HCT116 (cell line): ENCODE data around the gene HCFC2. TPM values are rescaled to one million over a fixed set of nuclear protein-coding genes. Genes with fewer than 3 reads are reported as not detected.

Experiments used
- ATAC-seq: fragments of 200-7000 bp; cut with Tn5 transposase; 2 replicates; pipeline ENCODE4 v1.9.1; 2020; ENCODE audit warnings: mild to moderate bottlenecking, moderate library complexity
- BruUV-seq: library from RNA; stranded (reverse); fragments of 400-500 nt; replicated peaks from 2 replicates; lab custom pipeline; 2021; lab: Mats Ljungman, UMichigan
- CTCF ChIA-PET: fragments of 300-600 bp; sonication (Branson Sonifier 250); formaldehyde crosslinking; loops from one replicate; lab custom pipeline; 2021; ENCODE audit warnings: antibody characterized with exemption; lab: Charles Lee
- POLR2A ChIA-PET: fragments of 300-600, 350-600 bp; sonication (Branson Sonifier 250); formaldehyde crosslinking; loops from one replicate; lab custom pipeline; 2021; ENCODE audit warnings: antibody characterized with exemption; lab: Charles Lee
- RAD21 ChIA-PET, 2 experiments: fragments of 300-600 bp; sonication (Branson Sonifier 250); formaldehyde crosslinking; loops; one replicate each; lab custom pipeline; 2023; ENCODE audit warnings: low total read pairs in 2 of 2; ENCODE audit not compliant: uncharacterized antibody in 2 of 2, unreplicated experiment in 2 of 2, low non-redundant PET in 1 of 2; lab: Charles Lee
- DNase-seq: peaks from one replicate; pipeline ENCODE4 v3.0.0-alpha.2; 2010; ENCODE audit warnings: low read depth, low spot score
- H2AFZ ChIP-seq: fragments of 200-600 bp; shearing (Covaris generic), sonication (generic); 2 replicates; pipeline ENCODE4 v1.6.1; 2017; ENCODE audit warnings: low read depth, mixed run types, mixed read lengths, antibody characterized with exemption, low read length; ENCODE audit not compliant: poor library complexity, severe bottlenecking
- H3K27ac ChIP-seq: 2 replicates; pipeline ENCODE4 v1.5.1; 2012; ENCODE audit warnings: low read depth, low read length
- H3K27me3 ChIP-seq: fragments of 200-600 bp; sonication (generic); 2 replicates; pipeline ENCODE4 v1.6.1; 2016; ENCODE audit warnings: mixed run types, low read length, mixed read lengths; ENCODE audit not compliant: insufficient read depth
- H3K36me3 ChIP-seq, 2 experiments: fragments of 200-500 bp in 1 of 2; fragments of 200-600 bp in 1 of 2; sonication (Bioruptor generic) in 1 of 2; sonication (generic) in 1 of 2; 2 replicates each; pipeline versions ENCODE4 v1.5.1 to v1.6.1; 2014 to 2016; ENCODE audit warnings: low read length in 2 of 2, inconsistent platforms in 1 of 2, mixed read lengths in 1 of 2, mixed run types in 1 of 2; ENCODE audit not compliant: insufficient read depth in 2 of 2, control insufficient read depth in 1 of 2
- H3K4me1 ChIP-seq, 2 experiments: fragments of 200-600 bp in 1 of 2; sonication (generic) in 1 of 2; 2 replicates each; pipeline versions ENCODE4 v1.5.1 to v1.6.1; 2012 to 2017; ENCODE audit warnings: low read length in 2 of 2, inconsistent platforms in 1 of 2, mild to moderate bottlenecking in 1 of 2, mixed read lengths in 1 of 2, mixed run types in 1 of 2, moderate library complexity in 1 of 2; ENCODE audit not compliant: insufficient read depth in 2 of 2, control insufficient read depth in 1 of 2
- H3K4me2 ChIP-seq: fragments of 200-600 bp; sonication (generic); 2 replicates; pipeline ENCODE4 v1.6.1; 2017; ENCODE audit warnings: mixed run types, low read length, mixed read lengths
- H3K4me3 ChIP-seq, 2 experiments: fragments of 200-600 bp in 1 of 2; sonication (generic) in 1 of 2; replicated peaks in 1 of 2; 2 replicates each; pipeline ENCODE4 v1.5.1; 2011 to 2016; ENCODE audit warnings: low read length in 2 of 2, control low read depth in 1 of 2, low read depth in 1 of 2, mild to moderate bottlenecking in 1 of 2, mixed read lengths in 1 of 2, mixed run types in 1 of 2
- H3K79me2 ChIP-seq: fragments of 200-600 bp; sonication (generic); 2 replicates; pipeline ENCODE4 v1.6.1; 2017; ENCODE audit warnings: mild to moderate bottlenecking, mixed run types, low read length, moderate library complexity, mixed read lengths; ENCODE audit not compliant: insufficient read depth
- H3K9ac ChIP-seq: fragments of 200-600 bp; sonication (generic); 2 replicates; pipeline ENCODE4 v1.6.1; 2016; ENCODE audit warnings: low read length, mixed read lengths
- H3K9me2 ChIP-seq: fragments of 200-600 bp; sonication (generic), shearing (Covaris generic); 2 replicates; pipeline ENCODE4 v1.6.1; 2017; ENCODE audit warnings: mixed run types, mild to moderate bottlenecking, moderate library complexity; ENCODE audit not compliant: insufficient read depth
- H3K9me3 ChIP-seq, 2 experiments: fragments of 200-500 bp in 1 of 2; fragments of 200-600 bp in 1 of 2; sonication (Bioruptor generic) in 1 of 2; sonication (generic) in 1 of 2; 2 replicates each; pipeline ENCODE4 v1.6.1; 2014 to 2017; ENCODE audit warnings: low read length in 2 of 2, mixed read lengths in 2 of 2, inconsistent platforms in 1 of 2, low read depth in 1 of 2, mild to moderate bottlenecking in 1 of 2, mixed run types in 1 of 2, moderate library complexity in 1 of 2; ENCODE audit not compliant: control insufficient read depth in 1 of 2, insufficient read depth in 1 of 2
- H4K20me1 ChIP-seq: fragments of 200-600 bp; sonication (generic), shearing (Covaris generic); 2 replicates; pipeline ENCODE4 v1.6.1; 2017; ENCODE audit warnings: mixed run types, mild to moderate bottlenecking, moderate library complexity; ENCODE audit not compliant: insufficient read depth
- FOSL1 ChIP-seq: IDR thresholded peaks from 2 replicates; pipeline ENCODE4 v1.6.1; 2012; ENCODE audit warnings: low read depth
- JUND ChIP-seq: IDR thresholded peaks from 2 replicates; pipeline ENCODE4 v1.6.1; 2012
- SIN3A ChIP-seq: IDR thresholded peaks from 2 replicates; pipeline ENCODE4 v1.6.1; 2012; ENCODE audit warnings: low read depth
- SRF ChIP-seq: IDR thresholded peaks from 2 replicates; pipeline ENCODE4 v1.6.1; 2012; ENCODE audit warnings: low read depth
- ZFX ChIP-seq: fragments of 450-650 bp; IDR thresholded peaks from 2 replicates; pipeline ENCODE4 v1.6.1; 2017
- intact Hi-C: fragments of 100-400 bp; cut with micrococcal nuclease; formaldehyde crosslinking; loops from 2 replicates; pipeline ENCODE4 v1.10.0; 2022
- total RNA-seq: library from RNA; stranded (reverse); gene quantifications from one replicate; pipeline ENCODE4 v1.2.1, GENCODE V29; 2021; ENCODE audit not compliant: unreplicated experiment
- TF ChIP-seq, protein P1 (sequence below): IDR thresholded peaks from 2 replicates; pipeline ENCODE4 v1.6.1; 2012

HCFC2 gene
- total RNA-seq, 1 experiment from 2014 or later = 4.9 TPM

GRCh38 chr12:104048811-104049210 lies 15.5 kb upstream of the HCFC2 start:
- POLR2A ChIA-PET = interaction anchor here (0.5 kb wide), 1 partner anchor 101 kb away, joined by 3 read pairs; no protein-coding TSS in a partner anchor
- RAD21 ChIA-PET = no interaction called here
- no peaks in the 10 kb centered on the region for H3K9me2 ChIP-seq
- H3K4me1 ChIP-seq = peaks cover 0 to 8% of the 10 kb centered on the region in 2 experiments; a peak in 2 of 4 replicates
- no peak overlapping the region for H3K27ac ChIP-seq
- ATAC-seq (no peak), DNase-seq (no peak)
- H3K4me2 ChIP-seq = peak overlapping the region; percentile 86
- H4K20me1 ChIP-seq = no peaks in the 10 kb centered on the region
- no peak overlapping the region for H2AFZ ChIP-seq
- no peak overlapping the region for H3K9ac ChIP-seq
- TF ChIP-seq JUND = no peak
- TF ChIP-seq ZFX = no peak
- TF ChIP-seq, protein P1, sequence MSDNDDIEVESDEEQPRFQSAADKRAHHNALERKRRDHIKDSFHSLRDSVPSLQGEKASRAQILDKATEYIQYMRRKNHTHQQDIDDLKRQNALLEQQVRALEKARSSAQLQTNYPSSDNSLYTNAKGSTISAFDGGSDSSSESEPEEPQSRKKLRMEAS = no peak
- no peak for TF ChIP-seq SIN3A
- H3K9me3 ChIP-seq = no peaks in the 10 kb centered on the region
- no TSS peak for BruUV-seq
- H3K36me3 ChIP-seq = no peaks in the 10 kb centered on the region
- no peaks in the 10 kb centered on the region for H3K27me3 ChIP-seq
- H3K4me3 ChIP-seq = peak overlapping the region in 1 of 2 experiments; percentile 61; a peak in 1 of 4 replicates
- H3K79me2 ChIP-seq = no peaks in the 10 kb centered on the region
- intact Hi-C loops = no loop called here
- CTCF ChIA-PET = no interaction called here

- DNase-seq = no peak
- CTCF ChIA-PET = no interaction called here
- intact Hi-C loops = no loop called here
Observed at GRCh38 chr12:104049278-104049902, 14.9 kb upstream of the HCFC2 start.

More at GRCh38 chr12:104049278-104049902, 14.9 kb upstream of the HCFC2 start:
- TF ChIP-seq SRF (no peak), FOSL1 (peak; percentile 6; the same call in 1 of the 2 replicates)
- H3K4me1 ChIP-seq = peaks cover 0 to 8% of the 10 kb centered on the region in 2 experiments; a peak in 2 of 4 replicates
- H3K9me2 ChIP-seq = no peaks in the 10 kb centered on the region
- H3K27me3 ChIP-seq = no peaks in the 10 kb centered on the region
- H2AFZ ChIP-seq = peak overlapping the region; percentile 90
- H3K4me2 ChIP-seq = peak overlapping the region; percentile 86
- no peaks in the 10 kb centered on the region for H3K36me3 ChIP-seq
- POLR2A ChIA-PET = no interaction called here
- H3K4me3 ChIP-seq = peak overlapping the region; percentile 44 to 61
- ATAC-seq = peak; percentile 26; the same call in 1 of the 2 replicates
- RAD21 ChIA-PET = no interaction called here
- no peaks in the 10 kb centered on the region for H3K9me3 ChIP-seq
- H3K79me2 ChIP-seq = no peaks in the 10 kb centered on the region
- H3K9ac ChIP-seq = peak overlapping the region; percentile 58
- H4K20me1 ChIP-seq = no peaks in the 10 kb centered on the region
- H3K27ac ChIP-seq = peak overlapping the region; percentile 57
- TSS peak; percentile 57 for BruUV-seq
